ENCODE data around the gene VANGL2.

Gene VANGL2

GRCh38 chr1:160465123-160465522 lies 64.8 kb downstream of the VANGL2 start:
- no peak for DNase-seq

DNA sequence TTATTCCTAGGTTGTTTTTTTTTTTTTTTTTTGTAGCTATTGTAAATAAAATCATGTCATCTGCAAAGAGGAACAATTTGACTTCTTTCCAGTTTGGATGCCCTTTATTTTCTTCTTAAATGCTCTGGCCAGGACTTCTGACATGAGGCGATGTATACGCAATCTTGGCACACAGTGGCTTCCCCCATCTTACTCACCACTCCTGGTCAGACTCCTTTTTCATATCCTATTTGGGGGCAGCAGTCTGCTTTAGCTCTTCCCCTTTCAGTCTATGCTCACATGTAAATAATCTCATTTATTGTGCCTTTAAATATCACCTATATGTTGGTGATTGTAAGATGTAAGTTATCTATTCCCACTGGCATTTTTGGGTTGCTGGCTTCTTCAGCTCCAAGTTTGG lies 66.6 kb downstream of the VANGL2 start:
- DNase-seq = no peak

GRCh38 chr1:160467576-160467975 lies 67.2 kb downstream of the VANGL2 start:
- DNase-seq = no peak

DNA sequence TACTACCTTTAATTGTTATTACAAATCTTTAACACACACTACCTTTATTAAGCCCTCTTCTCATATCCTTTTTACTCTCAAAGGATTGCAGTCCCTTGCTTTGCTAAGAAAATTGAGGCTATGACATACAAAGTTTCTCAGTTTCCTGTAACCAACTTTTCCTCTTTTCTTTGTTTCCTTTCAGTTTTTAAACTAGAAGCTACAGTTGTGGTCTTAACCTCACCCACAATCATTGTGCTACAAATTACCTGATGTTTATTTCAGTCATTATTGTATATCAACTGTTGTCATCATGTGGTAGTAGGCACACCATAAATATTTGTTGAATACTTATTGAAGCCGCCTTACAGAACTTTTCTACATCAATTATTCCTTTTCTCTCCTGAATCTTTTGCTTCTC lies 70.9 kb downstream of the VANGL2 start:
- DNase-seq = no peak

DNA sequence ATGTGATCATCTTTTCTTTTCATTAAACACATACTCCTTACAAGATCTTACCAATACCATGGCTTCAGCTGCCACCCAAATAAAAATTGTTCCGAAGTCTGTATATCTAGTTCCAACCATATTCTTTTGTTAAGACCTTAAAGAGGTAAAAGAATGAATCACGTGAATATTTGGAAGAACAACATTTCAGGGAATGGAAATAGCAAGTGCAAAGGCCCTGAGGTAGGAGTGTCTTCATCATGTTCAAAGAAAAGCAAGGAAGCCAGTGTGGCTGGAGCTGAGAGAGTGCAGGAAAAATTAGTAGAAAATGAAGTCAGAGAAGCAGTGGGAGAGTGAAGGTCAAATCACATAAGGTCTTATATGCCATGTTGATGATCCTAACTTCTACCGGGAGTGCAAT lies 71.7 kb downstream of the VANGL2 start:
- DNase-seq = no peak

DNA sequence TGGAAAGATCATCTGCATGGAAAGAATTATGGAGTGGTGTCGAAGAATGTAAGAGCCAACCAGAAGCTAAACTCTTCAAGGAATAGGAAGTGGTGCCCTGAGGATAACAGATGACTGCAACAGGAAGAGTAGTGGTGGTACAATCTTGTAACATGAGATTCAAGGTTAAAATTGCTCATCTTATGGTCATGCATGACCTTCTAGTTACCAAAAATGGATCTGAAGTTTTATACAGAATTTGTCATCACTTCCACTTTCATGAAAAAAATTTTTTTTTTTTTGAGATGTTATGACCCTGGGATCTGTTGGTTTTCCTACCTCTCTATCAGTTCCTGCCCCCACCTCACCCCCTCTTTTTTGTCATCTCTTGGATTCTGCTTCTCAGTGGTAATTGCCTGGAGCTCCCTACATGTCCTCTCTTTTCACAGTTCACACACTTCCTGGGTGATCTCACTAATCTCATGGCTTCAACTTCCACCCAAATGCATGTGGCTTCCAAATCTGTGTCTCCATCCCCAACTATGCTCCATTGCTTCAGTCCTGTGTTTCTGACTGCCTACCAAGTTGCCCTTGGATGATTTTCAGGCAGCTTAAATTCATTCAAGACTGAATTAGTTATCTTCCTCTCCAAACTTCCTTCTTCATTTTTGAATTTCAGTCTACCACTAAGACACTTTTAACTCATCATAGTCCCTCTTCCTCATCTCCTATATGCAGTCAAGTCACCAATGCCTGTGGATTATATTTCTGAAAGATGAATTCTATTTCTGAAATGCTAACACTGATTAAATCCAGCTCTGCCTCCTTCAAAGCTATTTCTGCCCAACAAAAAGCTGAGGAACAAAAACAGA lies 74.3 kb downstream of the VANGL2 start:
- DNase-seq = no peak
